GM12872 (cell line): ENCODE results near the gene SH2D2A.

ENCODE experiments used
- TF ChIP-seq, protein P1 (sequence below): IDR thresholded peaks from 3 replicates; pipeline ENCODE4 v1.5.1; 2011; ENCODE audit warnings: low read depth, mild to moderate bottlenecking, low read length, moderate library complexity; ENCODE audit not compliant: insufficient read depth

SH2D2A gene

DNA sequence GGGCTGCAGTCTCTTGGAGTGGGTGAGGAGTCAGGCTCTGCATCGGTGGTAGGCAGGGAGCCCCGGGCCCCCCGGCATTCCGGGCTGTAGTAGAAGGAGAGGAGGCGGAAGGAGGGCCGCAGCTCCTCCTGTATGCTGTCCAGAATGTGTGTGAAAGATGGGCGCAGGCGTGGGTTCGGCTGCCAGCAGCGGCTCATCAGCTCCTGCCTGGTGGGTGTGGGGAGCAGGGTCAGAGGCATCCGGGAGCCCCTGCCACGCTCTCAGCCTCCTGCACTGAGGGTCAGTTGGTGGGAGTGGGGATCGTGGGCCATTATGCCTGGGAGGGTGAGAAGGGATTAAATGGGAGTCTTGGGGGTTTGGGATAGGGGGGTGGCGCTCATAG is 24.2 kb upstream of the SH2D2A start:
- TF ChIP-seq, protein P1, sequence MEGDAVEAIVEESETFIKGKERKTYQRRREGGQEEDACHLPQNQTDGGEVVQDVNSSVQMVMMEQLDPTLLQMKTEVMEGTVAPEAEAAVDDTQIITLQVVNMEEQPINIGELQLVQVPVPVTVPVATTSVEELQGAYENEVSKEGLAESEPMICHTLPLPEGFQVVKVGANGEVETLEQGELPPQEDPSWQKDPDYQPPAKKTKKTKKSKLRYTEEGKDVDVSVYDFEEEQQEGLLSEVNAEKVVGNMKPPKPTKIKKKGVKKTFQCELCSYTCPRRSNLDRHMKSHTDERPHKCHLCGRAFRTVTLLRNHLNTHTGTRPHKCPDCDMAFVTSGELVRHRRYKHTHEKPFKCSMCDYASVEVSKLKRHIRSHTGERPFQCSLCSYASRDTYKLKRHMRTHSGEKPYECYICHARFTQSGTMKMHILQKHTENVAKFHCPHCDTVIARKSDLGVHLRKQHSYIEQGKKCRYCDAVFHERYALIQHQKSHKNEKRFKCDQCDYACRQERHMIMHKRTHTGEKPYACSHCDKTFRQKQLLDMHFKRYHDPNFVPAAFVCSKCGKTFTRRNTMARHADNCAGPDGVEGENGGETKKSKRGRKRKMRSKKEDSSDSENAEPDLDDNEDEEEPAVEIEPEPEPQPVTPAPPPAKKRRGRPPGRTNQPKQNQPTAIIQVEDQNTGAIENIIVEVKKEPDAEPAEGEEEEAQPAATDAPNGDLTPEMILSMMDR = no peak

DNA sequence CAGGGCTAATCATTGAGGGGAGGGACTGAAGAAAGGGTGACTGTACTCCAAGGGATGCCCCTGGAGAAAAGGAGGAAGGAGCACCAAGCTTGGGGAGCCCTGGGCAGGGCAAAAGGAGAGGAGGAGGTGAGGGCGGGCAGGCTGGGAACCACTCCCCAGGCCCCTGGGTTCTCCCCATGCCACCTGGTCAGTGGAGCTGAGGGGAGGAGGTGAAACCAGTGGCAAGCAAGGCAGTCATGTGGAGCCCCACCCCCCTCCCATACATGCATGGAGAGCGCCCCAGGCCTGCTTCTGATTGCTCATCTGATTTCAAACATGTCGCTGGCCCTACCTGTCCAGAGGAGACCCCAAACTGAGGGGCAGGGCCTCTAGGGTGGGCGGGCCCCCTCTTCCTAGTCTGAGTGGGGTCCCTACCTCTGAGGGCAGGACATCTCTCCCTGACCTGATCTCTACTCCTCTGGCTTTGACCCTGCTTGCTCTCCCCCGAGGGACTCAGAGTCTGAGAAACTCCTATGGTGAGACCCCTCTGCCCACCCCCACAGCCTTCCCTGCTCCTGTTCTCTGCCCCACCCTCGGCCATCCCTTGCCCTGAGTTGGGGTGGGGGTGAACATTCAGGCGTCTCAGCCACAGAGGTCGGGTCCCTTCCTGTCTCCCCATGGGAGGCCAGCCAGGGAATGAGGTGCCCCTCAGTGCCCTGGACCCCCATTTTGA is 23.7 kb upstream of the SH2D2A start:
- TF ChIP-seq, protein P1 = no peak

DNA sequence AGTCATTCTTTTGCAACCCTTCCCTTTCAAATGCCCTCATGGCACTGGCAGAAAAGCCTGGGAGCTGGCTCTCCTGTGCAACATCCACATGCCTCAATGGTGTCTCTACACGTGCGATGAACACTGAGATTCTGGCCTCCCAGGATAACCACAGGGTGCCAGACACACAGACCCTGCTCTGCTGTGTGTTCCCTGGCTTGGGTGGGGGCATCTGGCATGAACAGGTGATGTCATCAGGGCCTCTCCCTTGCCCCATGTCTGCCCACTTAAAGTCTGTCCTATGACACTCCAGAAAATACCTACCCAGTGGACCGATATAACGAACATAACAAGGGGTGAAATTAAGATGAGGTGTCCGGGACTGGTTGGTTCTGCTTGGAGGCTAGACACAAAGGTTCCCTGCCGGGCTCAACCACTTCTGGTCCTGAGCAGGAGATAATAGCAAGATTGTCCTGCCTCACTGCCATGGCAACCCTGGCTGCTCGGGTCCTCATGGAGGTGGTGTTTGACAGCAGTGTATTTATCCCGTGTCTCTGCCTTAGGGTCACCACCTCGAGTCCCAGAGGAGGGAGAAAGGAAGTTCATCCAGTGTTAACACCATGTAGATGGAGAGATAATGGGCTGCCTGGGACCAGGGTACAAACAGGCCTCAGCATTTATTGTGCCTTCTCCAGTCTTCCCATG is 22.9 kb upstream of the SH2D2A start:
- TF ChIP-seq, protein P1 = no peak

DNA sequence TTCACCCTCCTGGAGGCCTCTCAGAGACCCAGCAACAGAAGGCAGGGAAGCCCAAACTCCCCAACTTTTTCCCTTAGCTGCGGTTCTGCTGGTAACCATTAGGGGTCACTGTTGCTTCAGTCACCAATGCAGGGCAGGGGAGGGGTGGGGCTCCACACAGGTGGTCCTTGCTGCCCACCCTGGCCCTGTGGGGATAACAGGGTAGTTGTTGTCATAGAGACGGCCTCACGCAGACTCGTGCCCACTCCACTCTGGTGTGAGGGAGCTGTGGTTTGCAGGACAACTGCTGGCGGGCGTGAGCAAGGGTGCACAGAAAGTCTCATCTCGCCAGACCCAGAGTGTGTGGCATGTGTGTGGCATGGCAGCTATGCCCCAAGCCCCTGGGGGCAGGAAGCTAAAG is 22.3 kb upstream of the SH2D2A start:
- TF ChIP-seq, protein P1 = peak; percentile 95

DNA sequence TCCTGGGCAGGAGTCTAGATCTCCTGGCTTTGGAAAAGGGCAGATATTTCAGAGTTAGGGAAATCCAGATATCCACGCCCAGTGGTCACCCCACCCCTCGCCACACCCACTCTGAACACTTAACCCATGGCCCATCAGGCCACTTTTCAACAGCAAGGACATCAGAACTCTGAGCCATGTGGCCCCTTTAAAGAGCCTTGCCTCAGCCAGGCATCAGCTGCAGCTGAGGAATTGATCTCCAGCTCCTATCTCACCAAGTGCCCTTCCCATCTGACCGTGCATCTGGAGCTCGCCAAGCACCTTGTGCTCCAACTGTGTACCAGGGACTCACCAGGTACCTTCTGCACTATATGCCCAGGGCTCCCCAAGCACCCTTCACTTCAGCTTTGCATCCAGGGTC is 20.2 kb upstream of the SH2D2A start:
- TF ChIP-seq, protein P1 = no peak

DNA sequence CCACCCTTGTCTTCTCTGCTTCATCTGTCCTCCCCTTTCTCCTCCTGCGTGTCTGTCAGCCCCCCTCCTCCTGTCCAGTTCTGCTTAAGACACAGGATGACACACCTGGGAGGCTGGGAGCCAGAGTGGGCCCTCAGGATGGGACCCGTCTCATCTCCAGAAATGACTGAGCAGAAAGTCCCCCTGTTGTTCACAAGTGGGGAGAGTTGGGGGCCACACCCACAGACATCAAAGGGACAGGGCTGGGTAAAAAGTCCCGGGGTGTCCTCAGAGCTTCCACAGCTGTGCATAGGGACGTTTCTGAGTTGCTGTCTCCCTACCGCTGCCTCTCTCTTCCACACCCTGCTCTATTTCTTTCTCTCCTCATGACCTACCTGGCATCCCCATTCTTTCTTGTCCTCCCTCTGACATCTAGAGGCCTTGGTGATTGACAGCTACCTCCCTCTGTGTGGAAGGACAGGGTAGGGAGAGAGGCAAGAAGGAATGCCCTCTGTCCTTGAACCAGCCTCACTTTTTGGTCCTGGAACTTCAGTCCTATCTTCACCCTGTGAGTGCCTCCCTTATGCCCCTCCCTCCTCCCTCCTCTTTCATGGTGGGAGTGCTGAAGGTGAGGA is 19.5 kb upstream of the SH2D2A start:
- TF ChIP-seq, protein P1 = no peak

DNA sequence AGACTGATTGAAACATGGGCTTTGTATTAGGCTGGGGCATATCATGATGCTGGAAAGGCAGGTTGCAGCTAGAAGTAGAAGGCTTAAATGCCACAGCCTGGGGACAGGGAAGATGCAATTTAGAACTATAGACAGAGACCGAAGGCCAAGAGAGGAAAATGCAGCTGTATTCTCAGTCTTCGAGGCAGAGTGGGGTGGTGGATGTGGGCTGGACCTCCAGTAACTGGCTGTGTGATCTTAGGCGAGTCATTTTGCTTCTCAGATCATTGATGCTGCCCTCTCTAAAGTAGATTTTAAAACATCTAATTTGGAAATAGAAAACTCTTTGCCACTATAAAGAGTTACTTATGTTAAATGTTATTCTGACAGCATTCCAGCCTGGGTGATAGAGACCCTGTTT is 17.7 kb upstream of the SH2D2A start:
- TF ChIP-seq, protein P1 = no peak
